HEK293 (cell line): ENCODE data around the gene MAP3K4.

Experiments
- ATF2 ChIP-seq: fragments of 450-650 bp; formaldehyde crosslinking; IDR thresholded peaks from 2 replicates; pipeline ENCODE4 v1.5.1; 2016; ENCODE audit warnings: missing biosample characterization, missing genetic modification characterization, low read depth
- CTCF ChIP-seq: fragments of 450-650 bp; formaldehyde crosslinking; IDR thresholded peaks from 2 replicates; pipeline ENCODE4 v1.5.1; 2016; ENCODE audit warnings: missing biosample characterization, missing genetic modification characterization
- KLF1 ChIP-seq: fragments of 450-650 bp; formaldehyde crosslinking; IDR thresholded peaks from 2 replicates; pipeline ENCODE4 v1.5.1; 2016; ENCODE audit warnings: missing biosample characterization, missing genetic modification characterization
- YY1 ChIP-seq: fragments of 450-650 bp; formaldehyde crosslinking; IDR thresholded peaks from 2 replicates; pipeline ENCODE4 v1.5.1; 2018; ENCODE audit warnings: missing biosample characterization, missing genetic modification characterization
- ZBTB10 ChIP-seq: fragments of 450-650 bp; formaldehyde crosslinking; IDR thresholded peaks from 2 replicates; pipeline ENCODE4 v1.5.1; 2016; ENCODE audit warnings: missing biosample characterization, missing genetic modification characterization
- ZBTB20 ChIP-seq: fragments of 450-650 bp; formaldehyde crosslinking; IDR thresholded peaks from 2 replicates; pipeline ENCODE4 v1.5.1; 2016; ENCODE audit warnings: missing biosample characterization, missing genetic modification characterization
- ZBTB44 ChIP-seq: fragments of 450-650 bp; IDR thresholded peaks from 2 replicates; pipeline ENCODE4 v1.5.1; 2018; ENCODE audit warnings: missing biosample characterization, mild to moderate bottlenecking, missing genetic modification characterization
- ZFP69B ChIP-seq: fragments of 450-650 bp; formaldehyde crosslinking; IDR thresholded peaks from 2 replicates; pipeline ENCODE4 v1.5.1; 2016; ENCODE audit warnings: missing biosample characterization, missing genetic modification characterization
- ZNF112 ChIP-seq: fragments of 450-650 bp; formaldehyde crosslinking; IDR thresholded peaks from 2 replicates; pipeline ENCODE4 v1.5.0; 2017; ENCODE audit warnings: missing biosample characterization, missing genetic modification characterization
- ZNF132 ChIP-seq: fragments of 450-650 bp; formaldehyde crosslinking; IDR thresholded peaks from 2 replicates; pipeline ENCODE4 v1.5.1; 2017; ENCODE audit warnings: missing biosample characterization, missing genetic modification characterization, borderline replicate concordance
- ZNF274 ChIP-seq, 2 experiments: fragments of 200-500 bp in 1 of 2; fragments of 450-650 bp in 1 of 2; sonication (Bioruptor generic) in 1 of 2; formaldehyde crosslinking in 1 of 2; IDR thresholded peaks; 2 replicates each; pipeline versions ENCODE4 v1.5.1 to v1.6.1; 2014 to 2016; ENCODE audit warnings: borderline replicate concordance in 1 of 2, inconsistent platforms in 1 of 2, low read length in 1 of 2, missing biosample characterization in 1 of 2, missing genetic modification characterization in 1 of 2
- ZNF513 ChIP-seq: fragments of 450-650 bp; IDR thresholded peaks from 2 replicates; pipeline ENCODE4 v1.5.1; 2018; ENCODE audit warnings: missing biosample characterization, missing genetic modification characterization
- ZNF747 ChIP-seq: fragments of 450-650 bp; formaldehyde crosslinking; IDR thresholded peaks from 2 replicates; pipeline ENCODE4 v1.5.1; 2016; ENCODE audit warnings: missing biosample characterization, missing genetic modification characterization

- TF ChIP-seq CTCF (tag by site-specific recombination) (no peak), ZBTB10 (tag by site-specific recombination) (no peak), ATF2 (tag by site-specific recombination) (no peak), ZNF513 (tag by site-specific recombination) (no peak), KLF1 (no peak), ZNF274 (IDR thresholded peaks at IDR 0.05; ENCODE audit: low read length) (no peak), ZNF274 (tag by site-specific recombination; IDR thresholded peaks at IDR 0.05; ENCODE audit: borderline replicate concordance) (no peak), YY1 (no peak), ZBTB44 (tag by site-specific recombination) (no peak), ZNF132 (no peak), ZBTB20 (tag by site-specific recombination) (no peak), ZFP69B (tag by site-specific recombination) (no peak), ZNF747 (tag by site-specific recombination) (no peak), ZNF112 (tag by site-specific recombination) (no peak)
Measured at GRCh38 chr6:161100072-161100471, 108.5 kb downstream of the MAP3K4 start.
